HPDE6-E6E7 (cell line): ENCODE measurements around the gene PPP2R5A.
A peak's percentile ranks its signal among the peaks of the same experiment; 100 is the strongest.
"Not testable (repeated sequence)": the region's sequence is repeated elsewhere in the genome, so short reads cannot be mapped to it uniquely, and the experiment has no call there.

Experiments used
- DNase-seq: peaks from one replicate; pipeline ENCODE4 v3.0.0; 2011; ENCODE audit warnings: missing footprints; ENCODE audit errors: extremely low spot score

Gene PPP2R5A

GRCh38 chr1:212355230-212355969, 70.2 kb downstream of the PPP2R5A start:
- no peak for DNase-seq

- no peak for DNase-seq
Measured at GRCh38 chr1:212359794-212360479, 74.7 kb downstream of the PPP2R5A start.

- DNase-seq, result no peak
Measured at GRCh38 chr1:212364985-212365384, 79.8 kb downstream of the PPP2R5A start.

- no peak for DNase-seq
Measured at GRCh38 chr1:212366901-212367300, 81.7 kb downstream of the PPP2R5A start.

DNA sequence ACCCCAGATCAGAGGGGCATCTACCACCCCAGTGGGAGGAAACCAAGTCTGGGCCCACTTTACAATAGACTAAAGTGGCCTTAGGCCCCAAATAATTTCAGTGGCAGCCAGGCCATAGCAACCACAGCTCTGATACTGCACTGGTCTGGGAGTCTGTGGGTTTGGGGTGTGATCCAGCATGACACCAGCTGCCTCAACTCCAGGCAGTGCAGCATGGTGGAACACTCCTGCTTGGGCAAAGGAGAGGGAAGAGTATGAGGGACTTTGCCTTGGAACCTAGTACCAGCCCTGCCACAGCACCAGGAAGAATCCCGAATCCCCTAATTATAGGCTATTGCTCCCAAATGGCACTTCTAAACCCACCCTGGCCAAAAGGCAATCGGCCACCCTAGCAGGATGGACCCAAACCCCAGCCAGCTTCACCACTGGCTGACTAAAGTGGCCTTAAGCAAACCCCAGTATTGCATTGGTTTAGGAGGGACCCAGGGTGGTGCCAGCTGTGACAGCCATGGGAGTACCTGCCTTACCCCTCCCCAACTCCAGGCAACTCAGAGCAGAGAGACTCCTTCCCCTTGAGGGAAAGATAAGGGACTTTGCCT, 82.4 kb downstream of the PPP2R5A start:
- DNase-seq, result no peak

- peak; percentile 48 for DNase-seq
Measured at GRCh38 chr1:212368073-212368484, 82.9 kb downstream of the PPP2R5A start.

DNA sequence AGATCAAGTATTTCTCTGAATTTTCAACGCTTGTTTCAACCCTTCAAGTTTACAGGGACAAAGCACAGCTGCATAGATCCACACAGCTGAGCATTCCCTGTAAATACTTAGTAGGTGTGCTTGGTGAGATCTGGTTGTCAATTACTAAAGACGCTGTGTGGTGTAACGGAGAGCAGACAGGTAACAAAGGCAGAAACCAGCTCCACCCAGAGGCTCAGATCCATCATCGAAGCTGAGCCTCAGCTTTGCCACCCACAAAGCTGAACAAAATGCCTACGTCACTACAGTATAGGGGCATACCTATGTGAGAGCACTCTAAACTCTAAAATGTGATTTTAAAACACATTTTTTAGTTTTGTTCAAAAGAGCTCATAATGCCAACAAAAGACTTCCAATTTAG, 90.8 kb downstream of the PPP2R5A start:
- DNase-seq, result no peak

GRCh38 chr1:212377644-212378043, 92.4 kb downstream of the PPP2R5A start:
- DNase-seq, result no peak

DNA sequence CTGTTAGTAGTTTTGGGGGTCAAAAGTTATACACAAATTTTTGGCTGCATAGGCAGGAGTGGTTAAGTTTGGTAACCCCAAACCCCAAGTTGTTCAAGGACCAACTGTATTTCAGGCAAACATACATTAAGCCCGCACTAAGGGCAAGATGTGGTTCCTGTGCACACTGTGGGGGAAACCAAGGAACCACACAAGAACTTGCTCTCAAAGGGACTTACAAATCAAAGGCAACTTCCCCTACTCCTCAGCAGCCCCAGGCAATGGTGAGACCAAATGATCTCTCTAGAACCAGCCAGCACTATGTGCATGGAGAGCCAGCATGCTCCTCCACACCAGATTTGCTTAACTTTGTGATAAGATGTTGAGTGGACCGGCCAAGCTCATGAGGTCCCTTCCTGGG, 94.2 kb downstream of the PPP2R5A start:
- no peak for DNase-seq

- no peak for DNase-seq
Measured at GRCh38 chr1:212381397-212382035, 96.3 kb downstream of the PPP2R5A start.

DNA sequence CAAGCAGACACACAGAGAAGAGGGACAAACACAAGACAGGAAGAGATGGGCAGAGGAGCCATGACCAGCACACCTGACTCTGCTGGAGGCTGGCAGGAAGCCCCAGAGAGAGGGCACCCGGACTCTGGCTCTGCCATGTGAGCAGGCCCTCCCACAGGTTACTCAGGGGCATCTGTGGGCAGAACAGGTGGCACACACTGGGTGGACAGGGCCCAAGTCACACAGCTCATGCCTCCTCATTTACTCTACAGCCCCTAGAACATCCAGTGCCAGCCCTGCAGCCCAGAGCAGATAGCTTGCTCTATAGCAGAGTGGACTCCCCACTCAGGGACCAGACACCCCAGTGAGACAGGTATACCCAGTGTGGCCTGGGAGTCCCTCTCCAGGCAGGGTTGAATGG, 100.8 kb downstream of the PPP2R5A start:
- DNase-seq, result no peak

- no peak for DNase-seq
Measured at GRCh38 chr1:212388985-212389716, 103.9 kb downstream of the PPP2R5A start.

GRCh38 chr1:212395678-212396437, 110.6 kb downstream of the PPP2R5A start:
- not testable (repeated sequence) for DNase-seq

GRCh38 chr1:212396638-212397037, 111.4 kb downstream of the PPP2R5A start:
- no peak for DNase-seq

GRCh38 chr1:212397171-212397570, 112.0 kb downstream of the PPP2R5A start:
- DNase-seq, result no peak

- no peak for DNase-seq
Measured at GRCh38 chr1:212401042-212401441, 115.8 kb downstream of the PPP2R5A start.

DNA sequence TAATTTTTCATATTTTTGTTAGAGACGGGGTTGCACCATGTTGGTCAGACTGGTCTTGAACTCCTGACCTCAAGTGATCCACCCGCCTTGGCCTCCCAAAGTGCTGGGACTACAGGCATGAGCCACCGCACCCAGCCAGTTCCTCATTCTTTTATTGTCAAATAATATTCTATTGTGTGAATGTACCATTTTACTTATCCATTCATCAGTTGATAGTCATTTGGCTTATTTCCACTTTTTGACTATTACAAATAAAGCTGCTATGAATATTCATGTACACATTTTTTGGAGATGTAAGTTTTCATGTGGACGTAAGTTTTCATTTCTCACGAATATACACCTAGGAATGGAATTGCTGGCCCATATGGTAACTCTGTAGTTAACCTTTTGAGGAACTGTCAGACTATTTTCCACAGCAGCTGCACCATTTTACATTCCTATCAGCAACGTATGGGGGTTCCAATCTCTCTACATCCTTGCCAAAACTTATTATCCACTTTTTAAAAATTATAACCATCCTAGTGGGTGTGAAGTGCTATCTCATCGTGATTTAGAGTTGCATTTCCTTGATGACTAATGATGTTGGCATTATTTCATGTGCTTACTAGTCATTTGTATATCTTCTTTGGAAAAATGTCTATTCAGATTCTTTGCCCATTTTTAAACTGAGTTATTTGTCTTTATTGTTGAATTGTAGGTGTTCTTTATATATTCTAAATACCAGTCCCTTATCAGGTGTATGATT, 116.8 kb downstream of the PPP2R5A start:
- DNase-seq, result no peak

DNA sequence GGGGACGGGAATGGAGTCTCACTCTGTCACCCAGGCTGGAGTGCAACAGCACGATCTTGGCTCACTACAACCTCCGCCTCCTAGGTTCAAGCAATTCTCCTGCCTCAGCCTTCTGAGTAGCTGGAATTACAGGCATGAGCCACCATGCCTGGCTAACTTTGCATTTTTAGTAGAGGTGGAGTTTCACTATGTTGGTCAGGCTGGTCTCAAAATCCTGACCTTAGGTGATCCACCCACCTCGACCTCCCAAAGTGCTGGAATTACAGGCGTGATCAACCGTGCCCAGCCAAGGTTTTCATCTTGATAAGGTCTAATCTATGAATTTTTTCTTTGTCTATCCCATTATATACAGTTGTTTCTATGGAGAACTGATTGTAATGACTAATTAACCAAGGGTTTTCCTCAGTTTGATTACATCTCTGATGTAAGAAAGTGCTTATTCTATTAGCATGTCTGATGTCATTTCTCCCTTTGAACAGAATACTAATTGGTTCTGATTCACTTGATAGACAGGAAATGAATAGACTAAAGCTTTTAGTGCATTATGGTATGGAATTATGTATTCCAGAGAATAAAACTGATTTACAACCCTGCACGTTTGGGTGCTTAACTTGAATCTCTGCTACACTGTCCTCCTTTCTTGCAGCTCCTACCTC, 117.6 kb downstream of the PPP2R5A start:
- DNase-seq, result no peak

- no peak for DNase-seq
Measured at GRCh38 chr1:212410231-212410820, 125.1 kb downstream of the PPP2R5A start.
